IPS DF 4.7 (cell line): ENCODE data around the gene LRRC74A.

Experiments used
- DNase-seq: peaks from one replicate; pipeline ENCODE4 v3.0.0-alpha.2; 2013; ENCODE audit warnings: low spot score; ENCODE audit errors: extremely low read depth

LRRC74A gene

DNA sequence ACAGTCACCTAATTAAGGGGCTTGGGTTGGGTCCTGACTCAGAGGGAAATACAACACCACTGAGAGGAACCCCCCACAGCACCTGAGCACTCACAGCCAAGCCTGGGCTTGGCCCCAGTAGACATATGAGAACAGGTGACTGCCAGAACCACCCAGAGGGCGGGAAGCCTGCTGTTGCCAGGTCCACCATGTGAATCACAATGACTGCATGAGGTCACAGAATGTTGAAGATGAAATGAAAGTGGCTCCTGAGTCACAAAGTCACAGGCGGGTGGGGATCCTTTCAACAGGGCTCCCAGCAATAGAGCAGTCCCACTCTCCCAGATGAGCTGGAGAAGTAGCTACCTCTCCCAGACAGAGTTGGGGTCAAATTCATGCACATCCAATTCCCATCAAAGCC is at the start of gene LRRC74A:
Gene LRRC74A (plus strand): TSS at position 287 of the 400 bp plus-strand sequence. CDS start 290 bp downstream, outside the sequence.
- no peak for DNase-seq

DNA sequence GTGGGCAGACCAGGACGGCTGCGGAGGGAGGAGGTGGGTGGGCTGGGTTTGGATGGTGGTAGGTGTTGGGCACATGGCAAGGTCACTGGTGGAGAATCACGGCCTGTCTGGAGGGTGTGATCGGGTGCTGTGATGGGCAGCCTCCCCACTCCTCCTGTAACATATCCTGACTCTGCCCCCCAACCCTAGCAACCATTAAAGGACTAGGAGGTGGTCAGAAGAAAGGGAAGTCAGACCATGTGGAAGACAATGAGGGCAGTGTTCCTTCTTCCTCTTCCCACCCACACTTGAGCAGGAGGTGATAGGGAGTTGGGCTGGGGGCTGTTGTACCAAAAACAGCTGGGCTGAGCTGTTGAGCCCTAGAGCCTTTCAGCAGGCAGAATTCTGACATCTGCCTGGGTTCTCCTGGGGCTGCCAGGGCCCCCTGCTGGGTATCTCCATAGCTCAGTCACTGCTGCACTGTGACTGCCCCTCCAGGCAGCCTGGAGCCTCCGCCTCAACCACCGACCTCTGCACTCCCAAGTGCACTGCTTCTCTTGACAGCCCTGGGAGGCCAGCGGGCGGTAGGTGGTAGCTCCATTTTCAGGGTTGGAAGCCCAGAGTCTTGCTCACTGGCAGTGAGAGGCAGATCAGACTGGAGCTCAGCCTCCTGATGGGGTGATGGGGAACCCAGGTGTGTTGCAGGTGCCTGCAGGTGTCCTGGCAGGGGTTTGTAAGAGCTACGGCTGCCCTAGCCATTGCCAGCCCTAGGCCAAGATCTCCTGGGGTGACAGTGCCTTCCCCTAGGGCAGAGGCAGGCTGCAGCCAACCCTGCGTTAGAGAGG is 49.6 kb upstream of the LRRC74A start:
- DNase-seq: no peak

DNA sequence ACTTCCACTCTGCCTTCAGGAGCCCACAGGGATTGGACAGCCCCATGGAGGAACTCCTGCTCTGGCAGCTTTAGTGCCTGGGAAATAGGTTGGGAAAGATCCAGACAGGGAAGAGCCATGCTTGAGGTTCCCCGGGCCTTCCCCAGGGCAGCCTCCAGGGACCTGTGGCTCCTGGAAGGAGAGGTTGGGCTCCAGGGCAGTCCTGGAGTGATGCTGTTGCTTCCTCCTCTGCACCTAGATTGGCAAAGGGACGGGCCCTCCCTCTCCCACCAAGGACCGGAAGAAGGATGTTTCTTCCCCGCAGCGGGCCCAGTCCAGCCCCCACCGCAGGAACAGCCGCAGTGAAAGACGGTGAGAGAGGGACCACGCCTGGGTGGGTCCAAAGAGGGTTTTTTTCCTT is 48.5 kb upstream of the LRRC74A start:
- DNase-seq: no peak

GRCh38 chr14:76778546-76779215 is 47.5 kb upstream of the LRRC74A start:
- no peak for DNase-seq

DNA sequence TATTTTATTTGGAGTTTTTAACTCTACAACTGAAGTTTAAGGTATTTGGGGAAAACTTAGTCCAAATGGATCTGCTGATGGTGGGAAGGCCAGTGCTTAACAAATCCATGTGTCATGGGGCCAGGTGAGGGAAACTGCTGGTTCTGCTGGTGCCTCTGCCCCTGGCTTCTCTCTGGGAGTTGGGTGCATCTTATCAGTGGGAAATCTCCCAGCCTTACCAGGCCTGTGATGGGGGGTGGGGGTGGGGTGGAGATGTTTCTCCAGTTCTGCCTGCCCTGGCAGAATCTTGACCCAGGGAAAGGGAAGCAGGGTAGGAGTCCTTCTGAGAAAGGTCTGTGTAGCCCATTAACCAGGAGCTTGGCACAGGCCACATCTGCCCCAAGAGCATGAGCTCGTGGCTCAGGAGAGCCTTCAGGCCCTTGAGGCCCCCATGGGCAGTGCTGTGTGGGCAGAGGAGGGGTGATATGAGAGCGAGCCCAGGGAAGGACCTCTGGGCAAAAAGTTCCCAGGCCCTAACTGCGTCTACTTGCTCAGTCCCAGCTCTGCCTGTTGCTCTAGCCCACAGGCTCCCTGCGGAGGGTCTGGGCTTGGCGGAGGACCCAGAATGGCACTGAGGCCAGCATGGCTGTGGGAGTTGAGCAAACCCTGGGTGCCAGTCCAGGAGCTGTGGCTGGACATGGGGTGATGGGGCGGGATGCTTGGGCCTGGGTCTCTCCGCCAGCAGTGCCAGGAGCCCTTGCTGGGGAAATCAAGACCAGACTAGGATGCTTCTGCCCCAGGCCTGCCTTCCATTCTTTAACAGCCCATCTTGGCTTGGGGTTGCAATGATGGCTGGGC is 46.8 kb upstream of the LRRC74A start:
- no peak for DNase-seq

GRCh38 chr14:76780058-76780345 is 46.2 kb upstream of the LRRC74A start:
- no peak for DNase-seq

DNA sequence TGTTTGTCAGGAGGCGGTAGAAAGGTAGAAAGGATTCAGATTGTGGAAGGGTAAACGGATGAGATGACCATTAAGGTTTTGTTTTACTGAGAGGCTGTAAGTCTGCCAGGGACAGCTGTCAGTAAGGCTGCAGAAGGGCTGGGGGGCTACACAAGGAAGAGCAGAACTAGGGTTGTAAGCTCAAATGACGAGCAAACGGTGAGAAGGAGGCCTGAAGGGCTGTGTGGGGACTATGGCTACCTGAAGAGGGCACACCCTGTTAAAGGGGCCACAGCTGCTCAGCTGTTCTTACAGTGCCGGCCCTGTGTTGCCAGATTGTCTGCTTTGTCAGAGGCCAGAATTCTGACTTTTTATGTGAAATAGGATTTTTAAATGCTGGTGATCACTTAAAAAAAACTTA is 45.8 kb upstream of the LRRC74A start:
- no peak for DNase-seq

DNA sequence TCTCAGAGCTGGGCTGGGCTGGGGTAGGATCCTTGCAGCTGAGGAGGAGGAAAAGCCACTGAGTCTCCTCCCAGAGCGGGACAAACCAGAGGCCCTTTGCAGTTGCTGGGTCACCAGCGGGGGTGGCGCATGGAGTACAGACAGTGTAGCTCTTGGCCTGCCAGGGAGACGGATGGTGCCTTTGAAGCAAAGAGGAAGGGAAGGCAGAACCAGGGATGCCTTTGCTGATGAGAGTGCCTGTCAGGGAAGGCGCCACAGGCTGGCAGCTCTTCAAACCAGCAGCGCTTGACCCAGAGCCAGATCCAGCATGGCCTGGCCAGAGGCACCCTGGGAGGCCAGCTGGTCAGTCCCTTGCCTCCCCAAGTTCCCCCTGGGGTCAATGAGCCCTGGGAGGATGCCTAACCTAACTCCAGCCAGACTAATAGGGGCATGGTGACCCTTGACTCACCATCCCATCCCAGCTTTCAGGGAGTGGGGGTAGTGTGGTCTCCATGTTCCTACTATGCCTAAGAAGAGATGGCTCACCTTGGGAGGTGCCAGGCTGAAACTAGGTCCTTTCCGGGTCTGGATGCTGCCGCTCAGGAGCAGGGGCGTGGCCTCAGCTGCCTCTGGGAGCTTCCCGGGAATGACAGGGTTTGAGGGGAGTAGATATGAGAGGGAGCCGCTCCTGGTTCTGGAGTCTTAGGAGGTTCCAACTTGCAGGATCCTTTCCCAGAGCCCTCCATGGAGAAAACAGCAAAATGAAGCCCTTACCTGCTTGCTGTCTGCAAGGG is 45.1 kb upstream of the LRRC74A start:
- no peak for DNase-seq

DNA sequence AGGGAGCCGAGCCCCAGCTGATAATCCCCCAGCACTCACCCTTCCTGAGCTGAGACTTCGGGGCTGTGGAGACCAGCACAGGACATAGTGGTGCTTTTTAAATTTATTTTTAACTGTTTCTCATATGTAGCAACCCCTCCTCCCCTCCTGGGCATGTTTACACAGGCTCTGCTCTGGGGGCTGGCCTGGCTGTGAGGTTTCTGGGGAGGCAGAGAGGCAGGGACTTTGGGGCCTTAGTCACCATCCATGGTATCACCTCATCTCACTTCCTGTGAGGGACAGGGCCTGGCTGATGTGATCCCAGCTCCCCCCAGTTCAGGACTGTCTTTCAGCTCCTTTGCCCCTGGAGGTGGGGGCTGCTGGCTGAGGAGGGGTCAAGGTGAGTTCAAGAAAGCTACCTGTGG is 44.6 kb upstream of the LRRC74A start:
- no peak for DNase-seq

DNA sequence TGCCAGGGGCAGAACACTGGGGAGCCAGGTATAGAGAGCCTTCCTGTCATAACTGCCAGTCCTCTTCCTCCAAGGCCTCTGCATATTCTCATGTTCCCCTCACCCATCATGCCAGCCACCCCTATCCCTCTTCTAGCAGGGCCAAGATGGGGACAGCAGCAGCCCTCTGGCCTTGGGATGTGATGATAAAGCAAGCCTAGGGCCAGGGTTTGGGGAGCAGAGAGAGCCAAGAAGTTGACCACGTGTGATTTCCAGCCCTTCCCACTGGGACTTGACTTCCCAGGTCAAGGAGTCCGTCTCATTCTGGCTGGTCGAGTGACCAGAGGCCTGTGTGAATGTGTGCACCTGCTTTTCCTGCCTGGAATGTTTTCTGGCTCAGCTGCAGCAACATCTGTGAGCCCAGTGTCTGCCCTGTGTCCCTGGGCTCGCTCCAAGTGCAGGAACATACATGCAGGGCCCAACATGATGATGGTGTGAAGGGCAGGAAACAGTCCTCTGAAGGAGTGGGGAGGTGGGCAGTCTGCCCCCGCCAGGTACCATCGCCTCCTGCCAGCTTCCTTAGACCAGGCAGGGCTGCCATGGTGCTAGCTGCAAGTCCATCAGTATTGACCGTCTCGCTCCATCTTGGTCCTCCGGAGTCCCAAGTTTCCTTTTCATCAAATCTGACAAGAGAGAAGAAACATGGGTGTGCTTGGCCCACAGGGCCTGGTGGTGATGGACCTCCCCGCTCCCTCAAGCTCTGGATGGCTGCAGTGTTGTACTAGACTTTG is 43.9 kb upstream of the LRRC74A start:
- no peak for DNase-seq

GRCh38 chr14:76782885-76783566 is 43.2 kb upstream of the LRRC74A start:
- DNase-seq: no peak

GRCh38 chr14:76784266-76784874 is 41.8 kb upstream of the LRRC74A start:
- DNase-seq: no peak

GRCh38 chr14:76784881-76785280 is 41.3 kb upstream of the LRRC74A start:
- no peak for DNase-seq

GRCh38 chr14:76786601-76787000 is 39.6 kb upstream of the LRRC74A start:
- DNase-seq: no peak

DNA sequence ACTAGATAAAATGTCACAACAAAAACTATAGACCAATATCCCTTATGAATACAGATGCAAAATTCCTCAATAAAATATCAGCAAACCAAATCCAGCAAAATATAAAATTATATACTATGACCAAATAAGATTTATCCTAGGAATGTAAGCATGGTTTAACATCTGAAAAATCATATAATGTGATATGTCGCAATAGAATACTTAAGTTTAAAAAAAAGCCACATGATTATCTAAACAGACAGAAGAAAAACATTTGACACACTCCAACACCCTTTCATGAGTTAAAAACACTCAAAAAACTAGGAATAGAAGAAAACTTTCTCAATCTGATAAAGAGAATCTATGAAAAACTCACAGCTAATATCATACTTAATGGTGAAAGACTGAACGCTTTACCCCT is 33.8 kb upstream of the LRRC74A start:
- no peak for DNase-seq

DNA sequence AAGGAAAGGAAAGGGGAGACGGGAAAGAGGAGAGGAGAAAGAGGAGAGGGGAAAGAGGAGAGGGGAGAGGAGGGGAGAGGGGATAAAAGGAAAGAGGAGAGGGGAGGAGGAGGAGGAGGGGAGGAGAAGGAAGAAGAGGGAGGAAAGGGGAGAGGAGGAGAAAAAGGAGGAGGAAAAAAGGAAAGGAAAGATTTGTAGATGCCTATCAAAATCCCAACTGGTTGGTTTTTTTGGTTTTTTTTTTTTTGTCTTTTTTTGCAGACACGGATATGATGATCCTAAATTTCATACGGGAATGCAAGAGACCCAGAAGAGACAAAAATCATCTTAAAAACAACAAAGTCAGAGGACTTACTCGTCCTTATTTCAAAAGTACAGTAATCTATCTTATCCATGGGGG is 32.9 kb upstream of the LRRC74A start:
- no peak for DNase-seq

DNA sequence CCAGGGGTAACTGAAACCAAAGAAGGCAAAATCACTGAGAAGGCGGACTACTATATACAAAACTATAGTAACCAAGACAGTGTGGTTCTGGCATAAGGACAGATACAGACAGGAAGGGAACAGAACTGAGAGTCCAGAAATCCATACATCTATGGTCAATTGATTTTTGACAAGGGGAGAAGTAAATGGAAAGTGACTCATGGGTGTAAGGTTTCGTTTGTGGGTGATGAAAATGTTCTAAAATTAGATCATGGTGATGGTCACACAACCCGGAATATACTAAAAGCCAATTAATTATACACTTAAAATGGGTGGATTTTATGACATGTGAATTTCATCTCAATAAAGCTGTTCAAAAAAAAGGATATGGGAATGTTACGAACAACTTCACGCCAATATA is 32.3 kb upstream of the LRRC74A start:
- no peak for DNase-seq

- no peak for DNase-seq
Measured at GRCh38 chr14:76806446-76806845, 19.8 kb upstream of the LRRC74A start.

DNA sequence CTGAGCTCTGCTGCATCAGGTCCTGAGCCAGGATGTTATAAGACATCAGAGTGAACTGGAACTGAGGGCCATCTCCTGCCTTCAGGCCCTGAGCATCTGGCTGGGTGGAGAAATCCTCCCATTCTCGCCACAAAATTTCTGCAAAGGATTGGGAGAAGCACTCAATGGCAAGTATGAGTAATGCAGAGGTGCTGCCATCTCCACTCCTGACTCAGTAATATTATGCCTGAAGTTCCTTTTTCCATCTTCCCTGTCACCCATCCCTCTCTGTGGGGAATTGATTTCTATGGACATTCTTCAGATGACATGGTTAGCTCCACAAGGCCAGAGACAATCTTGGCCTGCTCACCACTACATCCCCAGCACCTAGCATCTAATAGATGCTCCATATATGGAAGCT is 18.2 kb upstream of the LRRC74A start:
- no peak for DNase-seq

DNA sequence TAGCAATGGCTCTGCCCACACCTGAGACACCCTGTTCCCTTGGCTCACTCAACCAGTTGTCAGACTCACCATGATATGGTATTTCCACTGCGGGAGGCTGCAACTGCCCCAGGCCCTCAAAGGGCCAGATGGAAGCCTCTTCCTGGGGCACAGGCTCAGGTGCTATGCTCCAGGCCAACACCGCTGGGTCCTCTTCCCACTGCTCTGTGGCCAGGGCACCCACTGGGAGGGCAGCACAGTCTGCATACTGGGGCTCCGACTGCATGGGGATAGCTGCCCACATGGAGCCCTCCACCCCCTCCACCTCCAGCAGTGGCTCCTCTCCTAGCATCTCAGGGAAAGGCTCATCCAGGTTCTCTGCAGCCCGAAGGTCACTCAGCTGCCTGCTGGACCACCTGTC is 17.2 kb upstream of the LRRC74A start:
- no peak for DNase-seq
